Measurements from ENCODE around the gene URI1.
A peak's percentile ranks its signal among the peaks of the same experiment; 100 is the strongest.

URI1 gene

GRCh38 chr19:29974701-29975100 lies 32.7 kb downstream of the URI1 start:
- no peak for TF ChIP-seq ZNF274 (IDR thresholded peaks at IDR 0.05; ENCODE audit: low read depth, low read length)
- H3K4me3 ChIP-seq (ENCODE audit: low read length): no peak overlapping the region

- TF ChIP-seq ZNF274 (IDR thresholded peaks at IDR 0.05; ENCODE audit: low read depth, low read length): no peak
- H3K4me3 ChIP-seq (ENCODE audit: low read length): no peak overlapping the region
Measured at GRCh38 chr19:29976151-29976943, 34.3 kb downstream of the URI1 start.

- no peak for TF ChIP-seq ZNF274 (IDR thresholded peaks at IDR 0.05; ENCODE audit: low read depth, low read length)
- peak overlapping the region; percentile 15; the same call in 1 of the 2 replicates for H3K4me3 ChIP-seq (ENCODE audit: low read length)
Measured at GRCh38 chr19:29978080-29978479, 36.0 kb downstream of the URI1 start.

- no peak overlapping the region for H3K4me3 ChIP-seq (ENCODE audit: low read length)
- TF ChIP-seq ZNF274 (IDR thresholded peaks at IDR 0.05; ENCODE audit: low read depth, low read length): no peak
Measured at GRCh38 chr19:29983568-29983967, 41.5 kb downstream of the URI1 start.

- H3K4me3 ChIP-seq (ENCODE audit: low read length): no peak overlapping the region
- TF ChIP-seq ZNF274 (IDR thresholded peaks at IDR 0.05; ENCODE audit: low read depth, low read length): no peak
Measured at GRCh38 chr19:29985196-29985595, 43.2 kb downstream of the URI1 start.

- no peak overlapping the region for H3K4me3 ChIP-seq (ENCODE audit: low read length)
- no peak for TF ChIP-seq ZNF274 (IDR thresholded peaks at IDR 0.05; ENCODE audit: low read depth, low read length)
Measured at GRCh38 chr19:29988351-29988750, 46.3 kb downstream of the URI1 start.

- no peak for TF ChIP-seq ZNF274 (IDR thresholded peaks at IDR 0.05; ENCODE audit: low read depth, low read length)
- no peak overlapping the region for H3K4me3 ChIP-seq (ENCODE audit: low read length)
Measured at GRCh38 chr19:29992233-29992867, 50.3 kb downstream of the URI1 start.

- H3K4me3 ChIP-seq (ENCODE audit: low read length): no peak overlapping the region
- no peak for TF ChIP-seq ZNF274 (IDR thresholded peaks at IDR 0.05; ENCODE audit: low read depth, low read length)
Measured at GRCh38 chr19:29999490-29999889, 57.5 kb downstream of the URI1 start.

GRCh38 chr19:30000862-30001261 lies 58.8 kb downstream of the URI1 start:
- H3K4me3 ChIP-seq (ENCODE audit: low read length): no peak overlapping the region
- no peak for TF ChIP-seq ZNF274 (IDR thresholded peaks at IDR 0.05; ENCODE audit: low read depth, low read length)

GRCh38 chr19:30001301-30001700 lies 59.3 kb downstream of the URI1 start:
- no peak overlapping the region for H3K4me3 ChIP-seq (ENCODE audit: low read length)
- TF ChIP-seq ZNF274 (IDR thresholded peaks at IDR 0.05; ENCODE audit: low read depth, low read length): no peak

GRCh38 chr19:30001791-30002190 lies 59.8 kb downstream of the URI1 start:
- no peak overlapping the region for H3K4me3 ChIP-seq (ENCODE audit: low read length)
- TF ChIP-seq ZNF274 (IDR thresholded peaks at IDR 0.05; ENCODE audit: low read depth, low read length): no peak

- peak overlapping the region; percentile 41; the same call in 1 of the 2 replicates for H3K4me3 ChIP-seq (ENCODE audit: low read length)
- TF ChIP-seq ZNF274 (IDR thresholded peaks at IDR 0.05; ENCODE audit: low read depth, low read length): no peak
Measured at GRCh38 chr19:30003866-30004265, 61.8 kb downstream of the URI1 start.

GRCh38 chr19:30004403-30004802 lies 62.4 kb downstream of the URI1 start:
- TF ChIP-seq ZNF274 (IDR thresholded peaks at IDR 0.05; ENCODE audit: low read depth, low read length): no peak
- peak overlapping the region; percentile 41; the same call in 1 of the 2 replicates for H3K4me3 ChIP-seq (ENCODE audit: low read length)

GRCh38 chr19:30006207-30006606 lies 64.2 kb downstream of the URI1 start:
- TF ChIP-seq ZNF274 (IDR thresholded peaks at IDR 0.05; ENCODE audit: low read depth, low read length): no peak

GRCh38 chr19:30008169-30008568 lies 66.1 kb downstream of the URI1 start:
- H3K4me3 ChIP-seq (ENCODE audit: low read length): no peak overlapping the region
- TF ChIP-seq ZNF274 (IDR thresholded peaks at IDR 0.05; ENCODE audit: low read depth, low read length): no peak

More at GRCh38 chr19:30006207-30006606, 64.2 kb downstream of the URI1 start:
- H3K4me3 ChIP-seq (ENCODE audit: low read length): no peak overlapping the region

Measured in GM08714 (cell line).